B cell (primary cell): ENCODE data around the gene HOXD10. TPM values are rescaled to one million over a fixed set of nuclear protein-coding genes. Genes with fewer than 3 reads are reported as not detected.

Source experiments
- ATAC-seq: fragments of 200-7000 bp; cut with Tn5 transposase; one replicate; pipeline ENCODE4 v1.10.0; 2021; ENCODE audit warnings: low read depth, mild to moderate bottlenecking, moderate number of reproducible peaks, moderate library complexity
- CTCF ChIA-PET: fragments of 350-600 bp; sonication (Branson Sonifier 250); formaldehyde crosslinking; loops from one replicate; lab custom pipeline; 2021; ENCODE audit warnings: antibody characterized with exemption, inconsistent platforms; lab: Charles Lee
- POLR2A ChIA-PET: fragments of 350-600 bp; sonication (Branson Sonifier 250); formaldehyde crosslinking; loops from one replicate; lab custom pipeline; 2021; ENCODE audit warnings: antibody characterized with exemption; lab: Charles Lee
- DNase-seq: peaks from one replicate; pipeline ENCODE4 v3.0.0; 2013
- H2AFZ ChIP-seq: 2 replicates; pipeline ENCODE4 v1.6.1; 2012; ENCODE audit warnings: mild to moderate bottlenecking, low read depth, low read length; ENCODE audit not compliant: insufficient read depth, poor library complexity, severe bottlenecking
- H3K27ac ChIP-seq, 2 donors: 1 replicate in 1 of 2; 2 replicates in 1 of 2; pipeline ENCODE4 v1.5.1; 2012 to 2013; ENCODE audit warnings: low read length in 2 of 2, mild to moderate bottlenecking in 2 of 2, moderate library complexity in 1 of 2
- H3K27me3 ChIP-seq, 4 experiments: fragments of 200-600 bp in 1 of 4; sonication (generic) in 1 of 4; replicated peaks in 1 of 4; 1 replicate in 2 of 4; 2 replicates in 2 of 4; pipeline versions ENCODE4 v1.6.1 to v1.7.0; 2013 to 2016; ENCODE audit warnings: low read length in 3 of 4, mild to moderate bottlenecking in 2 of 4, mixed read lengths in 1 of 4, moderate library complexity in 1 of 4; ENCODE audit not compliant: insufficient read depth in 4 of 4, control insufficient read depth in 3 of 4; ENCODE audit errors: control extremely low read depth in 1 of 4
- H3K36me3 ChIP-seq, 2 experiments: replicated peaks in 1 of 2; 1 replicate in 1 of 2; 2 replicates in 1 of 2; pipeline versions ENCODE4 v1.6.1 to v1.7.1; 2013; ENCODE audit warnings: low read length in 1 of 2; ENCODE audit not compliant: insufficient read depth in 2 of 2, control insufficient read depth in 1 of 2; ENCODE audit errors: control extremely low read depth in 1 of 2, extremely low read depth in 1 of 2
- H3K4me1 ChIP-seq, 2 donors: fragments of 200-600 bp in 1 of 2; sonication (generic) in 1 of 2; 1 replicate in 1 of 2; 2 replicates in 1 of 2; pipeline versions ENCODE4 v1.5.1 to v1.6.1; 2013 to 2017; ENCODE audit warnings: low read length in 2 of 2; ENCODE audit not compliant: control insufficient read depth in 2 of 2, insufficient read depth in 2 of 2
- H3K4me2 ChIP-seq: replicated peaks from 2 replicates; pipeline ENCODE3; 2012; ENCODE audit warnings: mild to moderate bottlenecking, low read depth, low read length; ENCODE audit not compliant: poor library complexity, severe bottlenecking
- H3K4me3 ChIP-seq, 5 experiments: fragments of 200-600 bp in 1 of 5; sonication (generic) in 1 of 5; 1 replicate in 3 of 5; 2 replicates in 2 of 5; pipeline versions ENCODE4 v1.5.1 to v1.7.0; 2011 to 2016; ENCODE audit warnings: low read length in 4 of 5, mild to moderate bottlenecking in 4 of 5, low read depth in 2 of 5, control low read depth in 1 of 5, moderate library complexity in 1 of 5; ENCODE audit not compliant: insufficient read depth in 1 of 5; ENCODE audit errors: control extremely low read depth in 1 of 5, extremely low read depth in 1 of 5
- H3K79me2 ChIP-seq: fragments of 200-600 bp; sonication (generic); one replicate; pipeline ENCODE4 v1.6.0; 2016; ENCODE audit warnings: low read length; ENCODE audit not compliant: control insufficient read depth, insufficient read depth
- H3K9ac ChIP-seq: fragments of 200-600 bp; sonication (generic); 2 replicates; pipeline ENCODE4 v1.6.1; 2017; ENCODE audit warnings: mild to moderate bottlenecking, low read length, moderate library complexity
- H3K9me3 ChIP-seq, 3 donors: one replicate each; pipeline versions ENCODE4 v1.6.1 to v1.7.1; 2013; ENCODE audit warnings: low read length in 2 of 3; ENCODE audit not compliant: control insufficient read depth in 2 of 3, insufficient read depth in 1 of 3; ENCODE audit errors: control extremely low read depth in 1 of 3
- H4K20me1 ChIP-seq: 2 replicates; pipeline ENCODE4 v1.6.0; 2012; ENCODE audit warnings: mild to moderate bottlenecking, low read length; ENCODE audit not compliant: insufficient read depth, control insufficient read depth, poor library complexity, severe bottlenecking
- H3K27ac Mint-ChIP-seq: one replicate; pipeline ENCODE4 v1.8.0; 2021; ENCODE audit warnings: mixed read lengths
- H3K27me3 Mint-ChIP-seq: one replicate; pipeline ENCODE4 v1.8.0; 2021; ENCODE audit warnings: mixed read lengths
- H3K4me1 Mint-ChIP-seq: one replicate; pipeline ENCODE4 v1.8.0; 2021; ENCODE audit warnings: mixed read lengths
- H3K4me3 Mint-ChIP-seq: one replicate; pipeline ENCODE4 v1.8.0; 2021; ENCODE audit warnings: mixed read lengths
- H3K9me3 Mint-ChIP-seq: one replicate; pipeline ENCODE4 v1.8.0; 2022; ENCODE audit warnings: mixed read lengths; ENCODE audit not compliant: insufficient read depth
- EZH2 ChIP-seq: IDR thresholded peaks from 2 replicates; pipeline ENCODE4 v1.6.1; 2012; ENCODE audit warnings: borderline replicate concordance, low read depth, mild to moderate bottlenecking, moderate library complexity, low read length; ENCODE audit not compliant: insufficient read depth, poor library complexity, severe bottlenecking
- WGBS: methylation state at CpG from one replicate; pipeline ENCODE4 v1.1.5; 2013; ENCODE audit warnings: missing lambda C conversion rate; ENCODE audit not compliant: insufficient coverage; 5-methylcytosine and 5-hydroxymethylcytosine counted together
- intact Hi-C: fragments of 100-400 bp; cut with micrococcal nuclease; formaldehyde crosslinking; loops from one replicate; pipeline ENCODE4 v1.10.0; 2022
- polyA plus RNA-seq: library from polyadenylated mRNA; depleted of rRNA; stranded (reverse); fragments of >200 nt; gene quantifications from 2 replicates; pipeline ENCODE4 v1.2.3, GENCODE V29; 2012
- total RNA-seq, 2 donors: library from RNA; stranded (reverse); fragments of 120-200 nt in 1 of 2; gene quantifications; 1 replicate in 1 of 2; 2 replicates in 1 of 2; pipeline versions ENCODE4 v1.2.3 to v1.2.4, GENCODE V29; 2013 to 2022
- TF ChIP-seq, protein P1 (sequence below): fragments of 200-600 bp; IDR thresholded peaks from one replicate; pipeline ENCODE4 v1.8.0; 2022; ENCODE audit warnings: antibody characterized with exemption, mild to moderate bottlenecking

Gene HOXD10
- total and polyA plus RNA-seq, 2 donors (not counting 1 experiment from before 2014, with no cell fraction given) = not detected

DNA sequence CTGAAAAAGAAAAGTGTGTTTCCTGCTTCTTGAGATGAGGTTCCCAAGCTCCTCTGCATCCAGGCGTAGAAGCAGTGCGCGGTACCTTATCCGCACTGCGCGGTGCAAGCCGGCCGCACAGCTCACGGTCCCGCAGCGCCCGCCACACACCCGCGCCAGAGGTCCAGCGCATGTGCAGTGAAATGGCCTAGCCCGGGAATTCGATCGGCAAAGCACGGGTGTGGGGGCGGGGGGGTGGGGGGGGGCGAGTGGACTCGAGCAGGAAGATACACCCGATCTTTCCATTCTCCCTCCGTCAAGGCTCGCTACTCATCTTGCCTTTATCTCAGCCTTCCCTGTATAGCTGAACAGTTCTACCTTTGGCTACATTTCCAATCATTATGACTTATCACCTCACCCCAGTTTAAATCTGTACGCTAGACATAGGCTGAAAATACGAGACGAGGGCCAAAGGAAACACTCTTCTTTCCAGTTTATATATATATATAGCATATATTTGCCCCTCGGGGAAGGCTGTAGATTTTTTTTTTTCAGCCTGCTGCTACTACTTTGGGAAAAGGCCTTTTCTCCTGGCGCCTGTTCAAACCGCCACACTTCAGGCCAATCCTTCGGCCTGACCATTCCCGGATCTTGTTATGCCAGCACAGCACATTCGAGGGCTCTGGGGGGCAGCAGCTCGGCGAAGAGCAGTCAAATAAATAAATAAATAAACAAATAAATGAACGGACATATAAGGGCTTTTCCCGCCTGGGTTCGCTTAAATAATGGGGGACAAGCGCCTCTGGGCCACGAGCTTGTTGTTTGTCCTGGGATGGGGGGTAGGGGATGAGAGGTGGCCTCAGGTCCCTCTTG, 23.3 kb downstream of the HOXD10 start:
- intact Hi-C loops = loop anchor here (5.0 kb wide), 1 partner anchor 412 kb away; no protein-coding TSS in a partner anchor
- Mint-ChIP-seq H3K27ac (no peak overlapping the region), H3K4me3 (no peak overlapping the region), H3K27me3 (peaks cover 80% of the 10 kb centered on the region), H3K9me3 (no peaks in the 10 kb centered on the region), H3K4me1 (peaks cover 27% of the 10 kb centered on the region)
- no peak for ATAC-seq
- Histone ChIP-seq H4K20me1 (no peaks in the 10 kb centered on the region), H3K9ac (no peak overlapping the region), H3K4me3 (peak overlapping the region in 1 of 5 experiments; percentile 32), H3K27me3 (peaks cover 0 to 90% (median 69%) of the 10 kb centered on the region in 4 experiments), H3K36me3 (no peaks in the 10 kb centered on the region), H2AFZ (no peak overlapping the region), H3K4me1 (peaks cover 19 to 40% of the 10 kb centered on the region in 2 donors), H3K4me2 (peak overlapping the region; percentile 58), H3K27ac (no peak overlapping the region), H3K79me2 (no peaks in the 10 kb centered on the region), H3K9me3 (peaks cover 0 to 33% (median 6%) of the 10 kb centered on the region in 3 donors)
- peak; percentile 16 for TF ChIP-seq EZH2
- TF ChIP-seq, protein P1, sequence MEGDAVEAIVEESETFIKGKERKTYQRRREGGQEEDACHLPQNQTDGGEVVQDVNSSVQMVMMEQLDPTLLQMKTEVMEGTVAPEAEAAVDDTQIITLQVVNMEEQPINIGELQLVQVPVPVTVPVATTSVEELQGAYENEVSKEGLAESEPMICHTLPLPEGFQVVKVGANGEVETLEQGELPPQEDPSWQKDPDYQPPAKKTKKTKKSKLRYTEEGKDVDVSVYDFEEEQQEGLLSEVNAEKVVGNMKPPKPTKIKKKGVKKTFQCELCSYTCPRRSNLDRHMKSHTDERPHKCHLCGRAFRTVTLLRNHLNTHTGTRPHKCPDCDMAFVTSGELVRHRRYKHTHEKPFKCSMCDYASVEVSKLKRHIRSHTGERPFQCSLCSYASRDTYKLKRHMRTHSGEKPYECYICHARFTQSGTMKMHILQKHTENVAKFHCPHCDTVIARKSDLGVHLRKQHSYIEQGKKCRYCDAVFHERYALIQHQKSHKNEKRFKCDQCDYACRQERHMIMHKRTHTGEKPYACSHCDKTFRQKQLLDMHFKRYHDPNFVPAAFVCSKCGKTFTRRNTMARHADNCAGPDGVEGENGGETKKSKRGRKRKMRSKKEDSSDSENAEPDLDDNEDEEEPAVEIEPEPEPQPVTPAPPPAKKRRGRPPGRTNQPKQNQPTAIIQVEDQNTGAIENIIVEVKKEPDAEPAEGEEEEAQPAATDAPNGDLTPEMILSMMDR = no peak
- CTCF ChIA-PET = interaction anchor here (0.6 to 3.8 kb wide), 16 partner anchors 8 to 1545 kb away, joined by 3 to 26 read pairs (median 4); no protein-coding TSS in a partner anchor
- POLR2A ChIA-PET = no interaction called here
- DNase-seq = no peak
- 17% methylated on average over 19 of the region's 41 CpGs for WGBS
